Measurements from ENCODE around the gene RNF145.

Gene RNF145

DNA sequence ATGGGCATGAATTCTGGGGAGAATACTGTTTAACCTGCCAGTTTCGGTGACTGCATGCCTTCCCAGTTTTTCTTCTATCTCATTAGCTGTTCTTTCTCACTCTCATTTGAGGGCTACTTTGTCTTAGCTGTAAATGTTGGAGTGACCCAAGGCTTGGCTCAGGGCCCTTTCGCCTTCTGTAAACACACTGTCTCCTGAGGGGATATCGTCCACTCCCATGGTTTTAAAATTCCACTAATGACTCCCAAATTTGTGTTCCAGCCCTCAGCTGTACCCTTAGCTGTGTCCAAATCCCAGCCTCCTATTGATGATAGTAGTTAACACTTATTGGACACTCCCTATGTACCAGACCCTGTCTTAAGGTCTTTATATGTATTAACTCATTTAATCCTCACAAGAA, 14.1 kb upstream of the RNF145 start:
- Histone ChIP-seq H3K4me3 (no peak overlapping the region), H3K27ac (no peak overlapping the region), H3K9me3 (no peaks in the 10 kb centered on the region), H3K4me2 (no peak overlapping the region), H3K27me3 (no peaks in the 10 kb centered on the region), H3K36me3 (no peaks in the 10 kb centered on the region), H3K4me1 (no peaks in the 10 kb centered on the region), H3K9ac (no peak overlapping the region), H4K20me1 (no peaks in the 10 kb centered on the region)
- no peak for TF ChIP-seq Cebpa-rat (IDR thresholded peaks at IDR 0.05)

DNA sequence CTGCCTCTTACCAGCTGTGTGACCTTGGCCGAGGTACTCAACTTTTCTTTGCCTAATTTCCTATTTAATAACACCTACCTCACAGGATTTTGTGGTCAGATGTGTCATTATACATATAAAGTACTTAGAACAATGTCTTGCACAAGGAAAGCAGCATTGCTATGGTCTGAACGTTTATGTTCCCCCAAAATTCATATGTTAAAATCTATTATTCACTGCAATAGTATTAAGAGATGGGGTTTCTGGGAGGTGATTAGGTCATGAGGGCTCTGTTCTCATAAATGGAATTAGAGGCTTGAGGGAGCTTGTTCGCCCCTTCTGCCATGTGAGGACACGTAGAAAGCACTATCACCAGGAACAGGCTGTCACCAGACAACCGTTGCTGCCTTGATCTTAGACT, 10.9 kb upstream of the RNF145 start:
- Histone ChIP-seq H3K27me3 (no peaks in the 10 kb centered on the region), H3K9ac (no peak overlapping the region), H3K4me3 (no peak overlapping the region), H4K20me1 (no peaks in the 10 kb centered on the region), H3K9me3 (no peaks in the 10 kb centered on the region), H3K36me3 (no peaks in the 10 kb centered on the region), H3K27ac (no peak overlapping the region), H3K4me1 (no peaks in the 10 kb centered on the region), H3K4me2 (no peak overlapping the region)
- TF ChIP-seq Cebpa-rat (IDR thresholded peaks at IDR 0.05), result no peak

DNA sequence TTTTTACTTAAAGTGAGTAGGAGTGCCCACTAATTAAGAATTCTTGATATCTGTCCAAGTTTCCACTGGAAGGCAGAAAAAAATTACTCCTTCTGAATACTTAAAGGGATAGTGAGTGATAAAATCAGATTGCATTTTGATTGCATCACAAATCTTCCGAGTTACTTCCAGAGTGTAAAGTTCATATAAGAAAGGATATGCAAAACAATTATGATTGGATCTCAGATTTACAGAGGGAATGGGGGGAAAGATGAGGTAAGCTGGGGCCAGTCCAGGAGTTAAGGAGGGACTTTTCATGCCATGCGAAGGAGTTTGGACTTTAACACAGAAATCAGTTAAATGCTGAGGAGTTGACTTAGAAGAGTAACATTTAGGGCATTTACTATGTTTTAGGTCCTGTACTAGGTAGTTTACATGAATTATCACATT, 9.3 kb upstream of the RNF145 start:
- Histone ChIP-seq H3K27me3 (no peaks in the 10 kb centered on the region), H4K20me1 (no peaks in the 10 kb centered on the region), H3K4me1 (no peaks in the 10 kb centered on the region), H3K4me2 (no peak overlapping the region), H3K4me3 (no peak overlapping the region), H3K27ac (no peak overlapping the region), H3K9me3 (no peaks in the 10 kb centered on the region), H3K9ac (no peak overlapping the region), H3K36me3 (no peaks in the 10 kb centered on the region)
- TF ChIP-seq Cebpa-rat (IDR thresholded peaks at IDR 0.05), result no peak

DNA sequence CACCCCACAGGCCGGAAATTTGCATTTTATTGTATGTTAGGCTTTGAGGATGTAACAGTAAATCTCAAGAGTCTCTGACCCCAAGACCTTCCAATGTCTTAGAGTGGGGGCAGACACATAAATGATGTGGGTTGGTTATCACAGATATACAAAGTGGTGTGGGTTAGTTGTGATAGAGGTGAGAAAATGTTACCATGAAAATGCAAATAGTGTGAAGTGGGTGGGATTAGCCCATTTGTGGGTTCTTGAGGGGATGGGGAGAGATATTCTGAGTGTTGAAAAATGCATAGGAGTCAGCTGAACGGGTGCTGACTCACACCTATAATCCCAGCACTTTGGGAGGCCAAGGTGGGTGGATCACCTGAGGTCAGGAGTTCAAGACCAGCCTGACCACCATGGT, 7.9 kb upstream of the RNF145 start:
- Histone ChIP-seq H3K4me3 (no peak overlapping the region), H3K36me3 (no peaks in the 10 kb centered on the region), H3K4me1 (no peaks in the 10 kb centered on the region), H4K20me1 (no peaks in the 10 kb centered on the region), H3K27me3 (no peaks in the 10 kb centered on the region), H3K9me3 (no peaks in the 10 kb centered on the region), H3K27ac (no peak overlapping the region), H3K4me2 (no peak overlapping the region), H3K9ac (no peak overlapping the region)
- TF ChIP-seq Cebpa-rat (IDR thresholded peaks at IDR 0.05), result no peak

DNA sequence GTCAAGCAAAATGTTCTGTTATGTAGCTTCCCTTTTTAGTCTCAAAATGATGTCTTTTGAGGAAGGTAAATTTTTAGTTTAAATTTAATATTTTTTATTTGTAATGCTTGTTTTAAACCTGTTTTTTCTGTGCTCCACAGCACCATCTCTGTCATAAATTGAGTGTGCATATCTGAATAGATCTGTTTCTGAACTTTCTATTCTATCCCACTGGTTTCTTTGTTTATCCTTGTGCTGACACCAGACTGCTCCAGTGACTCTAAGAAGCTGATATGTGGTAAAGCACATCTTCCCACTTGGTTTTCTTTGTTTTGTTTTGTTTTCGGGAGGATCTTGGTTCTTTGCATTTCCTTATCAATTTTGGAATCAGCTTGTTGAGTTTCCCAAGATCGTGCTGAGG, 7.1 kb upstream of the RNF145 start:
- Histone ChIP-seq H3K4me3 (no peak overlapping the region), H3K27me3 (no peaks in the 10 kb centered on the region), H3K4me2 (no peak overlapping the region), H4K20me1 (no peaks in the 10 kb centered on the region), H3K4me1 (peaks cover 7% of the 10 kb centered on the region), H3K36me3 (no peaks in the 10 kb centered on the region), H3K9me3 (no peaks in the 10 kb centered on the region), H3K9ac (no peak overlapping the region), H3K27ac (no peak overlapping the region)
- TF ChIP-seq Cebpa-rat (IDR thresholded peaks at IDR 0.05), result no peak

DNA sequence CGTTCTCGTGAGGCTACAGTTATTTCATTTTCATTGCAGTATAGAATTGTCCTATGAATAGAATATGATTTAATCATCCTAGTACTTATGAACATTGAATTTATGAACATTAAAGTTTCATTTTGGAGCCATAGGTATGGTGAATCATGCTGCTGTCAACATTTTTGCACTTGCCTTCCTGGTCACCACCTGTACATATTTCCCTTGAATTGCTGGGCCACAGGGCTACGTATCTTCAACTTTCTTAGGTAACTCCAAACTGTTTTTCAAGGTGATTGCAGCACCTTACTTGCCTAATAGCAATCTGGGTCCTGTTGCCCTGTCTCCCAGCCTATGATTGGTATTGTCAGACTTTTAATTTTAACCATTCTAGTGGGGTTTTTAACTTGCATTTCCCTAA, 6.5 kb upstream of the RNF145 start:
- Histone ChIP-seq H3K27me3 (no peaks in the 10 kb centered on the region), H3K36me3 (no peaks in the 10 kb centered on the region), H3K27ac (no peak overlapping the region), H3K4me2 (no peak overlapping the region), H3K9ac (no peak overlapping the region), H3K9me3 (no peaks in the 10 kb centered on the region), H4K20me1 (no peaks in the 10 kb centered on the region), H3K4me3 (no peak overlapping the region), H3K4me1 (peaks cover 13% of the 10 kb centered on the region)
- TF ChIP-seq Cebpa-rat (IDR thresholded peaks at IDR 0.05), result no peak

DNA sequence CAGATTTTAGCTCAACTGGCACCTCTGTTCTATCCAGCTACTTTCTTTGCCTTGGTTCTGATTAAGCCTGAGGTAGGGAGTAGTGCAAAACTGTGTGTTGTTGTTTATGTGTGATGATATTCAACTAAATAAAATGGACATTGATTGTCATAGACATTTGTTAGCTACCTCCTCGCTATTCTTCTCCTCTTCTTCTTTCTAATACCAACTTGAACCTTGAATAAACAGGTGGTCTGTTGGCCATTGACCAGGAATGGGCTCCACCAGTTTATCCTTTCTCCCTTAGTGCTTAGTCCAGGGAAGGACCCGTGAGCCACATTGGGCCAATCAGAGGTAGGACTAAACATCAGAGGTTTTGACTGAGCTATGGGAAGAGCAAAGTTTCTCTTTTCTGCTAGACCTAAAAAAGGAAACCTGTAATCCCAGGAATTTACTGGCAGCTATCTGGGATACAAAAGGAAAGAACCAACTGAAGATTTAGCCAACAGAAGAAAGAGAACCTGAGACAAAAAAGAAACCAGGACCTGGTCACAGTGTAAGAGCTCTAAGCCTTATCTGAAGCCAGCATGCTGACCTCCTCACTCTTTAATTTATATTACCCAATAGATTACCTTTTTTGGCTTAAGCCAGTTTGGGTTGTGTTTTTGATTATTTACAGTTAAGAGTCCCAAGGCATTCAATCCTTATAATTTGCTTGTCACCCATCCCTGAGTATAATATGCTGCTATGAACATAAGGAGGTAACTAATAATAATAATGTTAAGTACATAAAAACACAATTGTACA, 5.3 kb upstream of the RNF145 start:
- Histone ChIP-seq H3K36me3 (no peaks in the 10 kb centered on the region), H3K4me3 (no peak overlapping the region), H3K9ac (no peak overlapping the region), H3K4me2 (no peak overlapping the region), H3K4me1 (peaks cover 25% of the 10 kb centered on the region), H3K9me3 (no peaks in the 10 kb centered on the region), H3K27me3 (no peaks in the 10 kb centered on the region), H3K27ac (no peak overlapping the region), H4K20me1 (no peaks in the 10 kb centered on the region)
- TF ChIP-seq Cebpa-rat (IDR thresholded peaks at IDR 0.05), result no peak

DNA sequence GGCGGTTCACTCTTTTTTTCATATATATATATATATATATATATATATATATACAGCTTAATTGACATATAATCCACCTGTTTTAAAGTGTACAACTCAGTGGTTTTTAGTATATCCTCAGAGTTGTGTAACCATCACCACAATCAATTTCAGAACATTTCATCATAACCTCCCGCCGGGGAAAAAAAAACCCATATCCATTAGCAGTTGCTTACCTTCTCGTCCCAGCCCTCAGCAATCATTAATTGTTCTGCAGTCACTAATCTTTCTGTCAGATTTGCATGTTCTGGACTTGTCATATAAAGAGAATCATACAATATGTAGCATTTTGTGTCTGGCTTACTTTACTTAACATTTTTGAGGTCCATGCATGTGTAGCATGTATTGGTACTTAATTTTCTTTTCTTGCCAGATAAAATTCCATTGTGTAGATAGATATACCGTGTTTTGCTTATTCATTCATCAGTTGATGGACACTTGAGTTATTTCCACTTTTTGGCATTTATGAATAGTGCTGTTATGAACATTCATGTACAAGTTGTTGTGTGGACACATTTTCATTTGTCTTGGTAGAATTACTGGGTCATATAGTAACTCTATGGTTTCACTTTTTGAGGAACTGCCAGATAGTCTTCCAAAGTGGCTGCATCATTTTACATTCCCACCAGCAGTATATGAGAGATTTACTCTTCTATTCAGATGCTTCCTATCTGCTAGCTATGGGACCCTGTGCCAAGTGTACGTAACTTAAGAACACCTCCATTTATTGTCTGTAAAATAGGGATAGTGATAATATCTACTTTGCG, 3.5 kb upstream of the RNF145 start:
- Histone ChIP-seq H3K9me3 (no peaks in the 10 kb centered on the region), H3K27ac (no peak overlapping the region), H4K20me1 (no peaks in the 10 kb centered on the region), H3K4me3 (no peak overlapping the region), H3K36me3 (no peaks in the 10 kb centered on the region), H3K9ac (no peak overlapping the region), H3K4me1 (peaks cover 26% of the 10 kb centered on the region), H3K4me2 (no peak overlapping the region), H3K27me3 (no peaks in the 10 kb centered on the region)
- TF ChIP-seq Cebpa-rat (IDR thresholded peaks at IDR 0.05), result no peak

DNA sequence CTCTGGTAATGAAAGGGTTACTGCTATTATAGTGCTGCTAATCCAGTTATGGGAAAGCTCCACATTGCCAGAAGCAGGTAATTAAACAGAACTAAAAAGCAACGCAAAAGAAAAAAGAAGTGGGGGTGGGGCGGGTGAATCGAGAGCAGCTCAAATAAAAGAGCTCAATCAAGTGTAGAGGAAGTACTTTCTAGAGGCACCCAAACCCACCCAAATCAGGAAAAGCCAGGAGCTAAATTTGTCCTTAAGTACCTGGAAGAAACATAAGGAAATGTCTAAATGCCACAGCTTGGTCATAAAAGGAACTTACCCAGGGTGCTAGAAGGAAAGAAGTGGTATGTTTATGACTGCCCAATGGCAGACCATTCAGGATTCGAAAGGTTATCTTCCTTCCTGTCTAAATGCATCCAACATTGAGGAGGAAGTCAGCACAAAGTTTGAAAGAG, 2.4 kb upstream of the RNF145 start:
- no peak overlapping the region for H3K9ac ChIP-seq
- H3K4me2 ChIP-seq, result peak overlapping the region; percentile 78
- H3K27ac ChIP-seq, result no peak overlapping the region
- H3K4me1 ChIP-seq, result peaks cover 29% of the 10 kb centered on the region
- no peaks in the 10 kb centered on the region for H3K27me3 ChIP-seq
- no peaks in the 10 kb centered on the region for H3K36me3 ChIP-seq
- no peak for TF ChIP-seq Cebpa-rat (IDR thresholded peaks at IDR 0.05)
- no peak overlapping the region for H3K4me3 ChIP-seq
- peaks cover 3% of the 10 kb centered on the region for H4K20me1 ChIP-seq
- H3K9me3 ChIP-seq, result no peaks in the 10 kb centered on the region

DNA sequence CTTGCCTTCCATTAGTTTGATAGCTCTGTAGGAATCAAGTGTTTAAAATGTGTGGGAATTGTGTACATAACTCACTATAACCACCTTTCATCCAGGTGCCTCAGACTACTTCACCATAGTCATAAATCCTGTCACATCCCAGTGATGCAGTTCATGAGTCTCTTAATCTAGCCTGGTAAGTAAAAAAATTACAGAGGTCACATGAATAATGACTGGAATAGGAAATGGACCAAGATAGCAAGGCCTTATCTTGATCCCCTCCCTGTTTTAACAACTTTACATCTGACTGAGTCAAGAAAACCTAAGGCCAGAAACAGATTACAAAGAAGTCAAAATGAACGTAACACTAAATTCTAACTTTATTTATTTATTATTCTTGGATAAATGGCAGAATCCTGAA, 1.5 kb upstream of the RNF145 start:
- no peaks in the 10 kb centered on the region for H3K36me3 ChIP-seq
- H3K4me2 ChIP-seq, result peak overlapping the region; percentile 78
- peaks cover 38% of the 10 kb centered on the region for H3K4me1 ChIP-seq
- H3K9me3 ChIP-seq, result no peaks in the 10 kb centered on the region
- no peak overlapping the region for H3K27ac ChIP-seq
- no peak overlapping the region for H3K9ac ChIP-seq
- no peak for TF ChIP-seq Cebpa-rat (IDR thresholded peaks at IDR 0.05)
- H3K4me3 ChIP-seq, result no peak overlapping the region
- H4K20me1 ChIP-seq, result peaks cover 12% of the 10 kb centered on the region
- H3K27me3 ChIP-seq, result no peaks in the 10 kb centered on the region
